GM19395 (cell line): Measurements from ENCODE around the gene CCDC85B.

ENCODE experiments used
- ATAC-seq: cut with Tn5 transposase; IDR thresholded peaks from one replicate; pipeline ENCODE4 v1.9.1; 2021; ENCODE audit warnings: mild to moderate bottlenecking, moderate library complexity; ENCODE audit not compliant: unreplicated experiment

CCDC85B gene

GRCh38 chr11:65903715-65904114 lies 13.2 kb downstream of the CCDC85B start:
- ATAC-seq = no peak

GRCh38 chr11:65906602-65907001 lies 16.1 kb downstream of the CCDC85B start:
- no peak for ATAC-seq

- no peak for ATAC-seq
These were observed 17.4 kb downstream of the CCDC85B start for GRCh38 chr11:65907878-65908277.

- ATAC-seq = no peak
These were observed 21.5 kb downstream of the CCDC85B start for GRCh38 chr11:65911682-65912568.

- ATAC-seq = no peak
These were observed 22.4 kb downstream of the CCDC85B start for GRCh38 chr11:65912845-65913244.

GRCh38 chr11:65915101-65915820 lies 24.8 kb downstream of the CCDC85B start:
- no peak for ATAC-seq

GRCh38 chr11:65915821-65916251 lies 25.4 kb downstream of the CCDC85B start:
- no peak for ATAC-seq

GRCh38 chr11:65916391-65916790 lies 25.9 kb downstream of the CCDC85B start:
- ATAC-seq = no peak

GRCh38 chr11:65917077-65917433 lies 26.6 kb downstream of the CCDC85B start:
- no peak for ATAC-seq

- no peak for ATAC-seq
These were observed 27.1 kb downstream of the CCDC85B start for GRCh38 chr11:65917434-65918210.

GRCh38 chr11:65918211-65919140 lies 28.0 kb downstream of the CCDC85B start, which contains the start of gene C11orf68:
Gene C11orf68 (minus strand): TSS chr11:65919062. CDS start chr11:65919031, 31 bp downstream.
- ATAC-seq = peak; percentile 55

GRCh38 chr11:65919141-65919572 lies 28.7 kb downstream of the CCDC85B start, which contains the start of gene DRAP1:
Gene DRAP1 (plus strand): TSS chr11:65919426. CDS start chr11:65919502, 76 bp downstream.
- peak; percentile 82 for ATAC-seq

- ATAC-seq = peak; percentile 39
These were observed 29.3 kb downstream of the CCDC85B start for GRCh38 chr11:65919573-65920371.

- no peak for ATAC-seq
These were observed 29.9 kb downstream of the CCDC85B start for GRCh38 chr11:65920372-65920802.

GRCh38 chr11:65921033-65921555 lies 30.6 kb downstream of the CCDC85B start:
- ATAC-seq = no peak

- no peak for ATAC-seq
These were observed 31.4 kb downstream of the CCDC85B start for GRCh38 chr11:65921876-65922275.

GRCh38 chr11:65922565-65922964 lies 32.1 kb downstream of the CCDC85B start:
- no peak for ATAC-seq

GRCh38 chr11:65925397-65925796 lies 34.9 kb downstream of the CCDC85B start:
- no peak for ATAC-seq

GRCh38 chr11:65927904-65928397 lies 37.5 kb downstream of the CCDC85B start:
- no peak for ATAC-seq
